ENCODE measurements around the gene ADAMTS14.
"Not testable (repeated sequence)": the region's sequence is repeated elsewhere in the genome, so short reads cannot be mapped to it uniquely, and the experiment has no call there.

The ADAMTS14 gene

GRCh38 chr10:70672165-70673042 lies at the start of gene ADAMTS14:
Gene ADAMTS14 (plus strand): TSS chr10:70672506. CDS start chr10:70672803, 297 bp downstream.
- DNase-seq: no peak

GRCh38 chr10:70622541-70622940 lies 49.8 kb upstream of the ADAMTS14 start:
- no peak for DNase-seq

- no peak for DNase-seq
These were observed 49.1 kb upstream of the ADAMTS14 start for GRCh38 chr10:70622981-70623844.

GRCh38 chr10:70626056-70626455 lies 46.2 kb upstream of the ADAMTS14 start:
- DNase-seq: no peak

- DNase-seq: no peak
These were observed 43.0 kb upstream of the ADAMTS14 start for GRCh38 chr10:70629338-70629737.

- not testable (repeated sequence) for DNase-seq
These were observed 40.6 kb upstream of the ADAMTS14 start for GRCh38 chr10:70631735-70632134.

- DNase-seq: no peak
These were observed 38.3 kb upstream of the ADAMTS14 start for GRCh38 chr10:70634011-70634410.

- DNase-seq: not testable (repeated sequence)
These were observed 37.8 kb upstream of the ADAMTS14 start for GRCh38 chr10:70634515-70634914.

GRCh38 chr10:70639640-70640383 lies 32.5 kb upstream of the ADAMTS14 start:
- DNase-seq: not testable (repeated sequence)

- DNase-seq: not testable (repeated sequence)
These were observed 29.0 kb upstream of the ADAMTS14 start for GRCh38 chr10:70643272-70643671.

GRCh38 chr10:70644959-70645358 lies 27.3 kb upstream of the ADAMTS14 start:
- not testable (repeated sequence) for DNase-seq

- no peak for DNase-seq
These were observed 25.2 kb upstream of the ADAMTS14 start for GRCh38 chr10:70647086-70647485.

GRCh38 chr10:70648427-70648826 lies 23.9 kb upstream of the ADAMTS14 start:
- DNase-seq: no peak

- no peak for DNase-seq
These were observed 22.8 kb upstream of the ADAMTS14 start for GRCh38 chr10:70649526-70649925.

- no peak for DNase-seq
These were observed 22.2 kb upstream of the ADAMTS14 start for GRCh38 chr10:70650104-70650503.

GRCh38 chr10:70650718-70651117 lies 21.6 kb upstream of the ADAMTS14 start:
- DNase-seq: no peak

- no peak for DNase-seq
These were observed 20.6 kb upstream of the ADAMTS14 start for GRCh38 chr10:70651661-70652060.

GRCh38 chr10:70652761-70653657 lies 19.3 kb upstream of the ADAMTS14 start:
- no peak for DNase-seq

- DNase-seq: no peak
These were observed 17.0 kb upstream of the ADAMTS14 start for GRCh38 chr10:70655316-70655715.

GRCh38 chr10:70656489-70656888 lies 15.8 kb upstream of the ADAMTS14 start:
- DNase-seq: no peak

GRCh38 chr10:70657041-70657440 lies 15.3 kb upstream of the ADAMTS14 start:
- DNase-seq: no peak
